HepG2 (cell line): Measurements from ENCODE around the gene TENT4B. TPM values are rescaled to one million over a fixed set of nuclear protein-coding genes. Genes with fewer than 3 reads are reported as not detected.
A peak's percentile ranks its signal among the peaks of the same experiment; 100 is the strongest.

Source experiments
- BCL3 ChIP-seq: sonication (generic); formaldehyde crosslinking; IDR thresholded peaks from 2 replicates; pipeline ENCODE4 v1.5.1; 2020; ENCODE audit warnings: mild to moderate bottlenecking, missing genetic modification reagents, moderate library complexity
- HIVEP1 ChIP-seq: sonication (generic); formaldehyde crosslinking; IDR thresholded peaks from 2 replicates; pipeline ENCODE4 v1.4.0; 2020; ENCODE audit warnings: mild to moderate bottlenecking, missing genetic modification reagents
- KLF12 ChIP-seq: sonication (generic); formaldehyde crosslinking; IDR thresholded peaks from 2 replicates; pipeline ENCODE4 v1.4.0; 2020; ENCODE audit warnings: missing genetic modification reagents, borderline replicate concordance
- MAZ ChIP-seq, 2 experiments: sonication (generic) in 1 of 2; formaldehyde crosslinking in 1 of 2; IDR thresholded peaks; 2 replicates each; pipeline versions ENCODE4 v1.5.0 to v1.6.1; 2012 to 2020; ENCODE audit warnings: low read depth in 2 of 2, mild to moderate bottlenecking in 2 of 2, borderline replicate concordance in 1 of 2, improper control_type of control experiment in 1 of 2, low read length in 1 of 2, missing genetic modification reagents in 1 of 2, moderate library complexity in 1 of 2
- SAFB2 ChIP-seq: sonication (generic); formaldehyde crosslinking; IDR thresholded peaks from 2 replicates; pipeline ENCODE4 v1.5.1; 2020; ENCODE audit warnings: missing genetic modification reagents, low read depth, mild to moderate bottlenecking, borderline replicate concordance
- SNAPC2 ChIP-seq: sonication (generic); formaldehyde crosslinking; IDR thresholded peaks from 2 replicates; pipeline ENCODE4 v1.8.1; 2022; ENCODE audit warnings: mild to moderate bottlenecking, missing genetic modification reagents
- SP5 ChIP-seq: IDR thresholded peaks from 2 replicates; pipeline ENCODE4 v1.6.1; 2016; ENCODE audit warnings: low read depth, borderline replicate concordance
- SRY ChIP-seq: sonication (generic); formaldehyde crosslinking; IDR thresholded peaks from 2 replicates; pipeline ENCODE4 v1.8.0; 2022; ENCODE audit warnings: mild to moderate bottlenecking, missing genetic modification reagents
- TBX2 ChIP-seq: sonication (generic); formaldehyde crosslinking; IDR thresholded peaks from 2 replicates; pipeline ENCODE4 v1.5.0; 2020; ENCODE audit warnings: missing genetic modification reagents, mild to moderate bottlenecking, borderline replicate concordance
- ZMYM3 ChIP-seq: sonication (generic); formaldehyde crosslinking; IDR thresholded peaks from 2 replicates; pipeline ENCODE4 v1.5.1; 2020; ENCODE audit warnings: mild to moderate bottlenecking, missing genetic modification reagents
- ZNF10 ChIP-seq: sonication (generic); formaldehyde crosslinking; IDR thresholded peaks from 2 replicates; pipeline ENCODE4 v1.4.0; 2020; ENCODE audit warnings: mild to moderate bottlenecking, low read depth, missing genetic modification reagents, borderline replicate concordance
- ZNF121 ChIP-seq: sonication (generic); formaldehyde crosslinking; IDR thresholded peaks from 2 replicates; pipeline ENCODE4 v1.5.0; 2020; ENCODE audit warnings: mild to moderate bottlenecking, missing genetic modification reagents
- ZNF205 ChIP-seq: IDR thresholded peaks from 2 replicates; pipeline ENCODE4 v1.6.1; 2018; ENCODE audit warnings: missing biosample characterization, missing genetic modification reagents
- ZNF749 ChIP-seq: sonication (generic); formaldehyde crosslinking; IDR thresholded peaks from 2 replicates; pipeline ENCODE4 v1.8.0; 2022; ENCODE audit warnings: mild to moderate bottlenecking, missing genetic modification reagents, moderate library complexity, borderline replicate concordance
- ZNF773 ChIP-seq: sonication (generic); formaldehyde crosslinking; IDR thresholded peaks from 2 replicates; pipeline ENCODE4 v1.4.0; 2020; ENCODE audit warnings: missing genetic modification reagents, borderline replicate concordance
- ZNF891 ChIP-seq: sonication (generic); formaldehyde crosslinking; IDR thresholded peaks from 2 replicates; pipeline ENCODE4 v1.5.0; 2020; ENCODE audit warnings: mild to moderate bottlenecking, missing genetic modification reagents
- polyA plus RNA-seq, 8 experiments: library from polyadenylated mRNA; depleted of rRNA in 3 of 8; stranded (reverse) in 7 of 8; unstranded in 1 of 8; fragments of >200 nt; fragmentation: Illumina TruSeq in 4 of 8; extraction: Trizol in 4 of 8; gene quantifications; 2 replicates each; pipeline versions ENCODE4 v1.2.1 to v1.2.3, GENCODE V29; 2011 to 2016; ENCODE audit warnings: low read depth in 4 of 8, missing spikeins in 1 of 8, mixed read lengths in 1 of 8; ENCODE audit not compliant: insufficient read depth in 1 of 8
- total RNA-seq, 5 experiments: library from RNA; depleted of rRNA; stranded (reverse); fragments of >200 nt; fragmentation: Illumina TruSeq; extraction: Trizol; gene quantifications; 2 replicates each; pipeline ENCODE4 v1.2.3, GENCODE V29; 2016; ENCODE audit warnings: low read depth in 1 of 5
- TF ChIP-seq, protein P1 (sequence below): IDR thresholded peaks from 2 replicates; pipeline ENCODE4 v1.6.1; 2012; ENCODE audit warnings: inconsistent platforms
- TF ChIP-seq, protein P2 (sequence below): IDR thresholded peaks from 2 replicates; pipeline ENCODE4 v1.6.1; 2016; ENCODE audit warnings: missing genetic modification reagents, missing compliant biosample characterization
- TF ChIP-seq, protein P3 (sequence below): sonication (generic); formaldehyde crosslinking; IDR thresholded peaks from 2 replicates; pipeline ENCODE4 v1.4.0; 2020; ENCODE audit warnings: missing genetic modification reagents, mild to moderate bottlenecking, borderline replicate concordance
- TF ChIP-seq, protein P4 (sequence below): sonication (generic); formaldehyde crosslinking; IDR thresholded peaks from 2 replicates; pipeline ENCODE4 v1.8.0; 2023; ENCODE audit warnings: mild to moderate bottlenecking, missing genetic modification reagents

Gene TENT4B
- total and polyA plus RNA-seq, 2 of the 13 experiments (the other 11 are each of a cell fraction or from before 2014, with no cell fraction given) = 15.0 to 32.8 TPM

DNA sequence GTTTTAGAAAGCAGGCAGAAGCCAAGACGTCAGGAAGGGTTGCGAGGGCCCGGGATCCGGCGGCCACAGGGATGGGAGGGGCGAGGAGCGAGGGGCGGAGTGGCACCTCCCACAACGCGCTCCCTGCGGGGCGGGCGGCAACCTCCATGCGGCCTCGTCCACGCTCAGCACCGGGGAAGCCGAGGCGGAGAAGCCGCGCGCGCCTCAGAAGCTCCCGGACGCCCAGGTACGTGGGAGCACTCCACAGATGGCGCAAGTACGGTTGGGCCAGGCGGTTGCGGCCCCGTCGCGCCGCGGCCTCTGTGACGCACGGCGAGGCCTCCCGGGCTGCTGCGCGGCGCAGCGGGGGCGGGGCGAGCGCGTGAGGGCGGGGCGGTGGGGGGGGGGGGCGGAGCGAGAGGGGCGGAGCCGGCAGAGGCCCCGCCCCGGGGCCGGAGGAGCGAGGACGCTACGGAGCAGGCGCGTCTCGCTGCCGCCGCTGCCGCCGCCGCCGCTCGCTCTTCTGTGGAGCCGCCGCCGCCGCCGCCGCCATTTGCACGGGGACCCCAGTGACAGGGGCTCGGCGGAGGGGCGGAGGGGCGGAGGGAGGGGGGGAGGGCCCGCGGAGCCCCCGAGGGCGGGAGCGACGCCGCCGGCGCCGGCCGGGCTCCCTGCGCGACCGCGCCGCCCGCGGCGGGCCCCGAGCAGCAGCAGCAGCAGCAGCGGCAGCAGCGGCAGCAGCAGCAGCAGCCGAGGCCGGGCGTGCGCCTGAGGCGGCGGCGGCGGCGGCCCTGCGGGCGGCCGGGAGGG, at the start of gene TENT4B (continued):
- TF ChIP-seq MAZ (IDR thresholded peaks at IDR 0.05; ENCODE audit: borderline replicate concordance, low read depth, low read length) (peak; percentile 57), MAZ (CRISPR knock-in tag; IDR thresholded peaks at IDR 0.05; ENCODE audit: low read depth) (peak; percentile 99), BCL3 (CRISPR knock-in tag) (peak; percentile 86; the same call in 1 of the 2 replicates), ZNF10 (CRISPR knock-in tag) (0 out of 2 replicates have a peak, but pooled peaks have one; percentile 3), SRY (CRISPR knock-in tag) (peak; percentile 98), ZNF205 (CRISPR knock-in tag) (peak; percentile 91; the same call in 1 of the 2 replicates), TBX2 (CRISPR knock-in tag) (peak; percentile 85), ZMYM3 (CRISPR knock-in tag) (peak; percentile 47; the same call in 1 of the 2 replicates), SP5 (CRISPR knock-in tag) (peak; percentile 93), ZNF749 (0 out of 2 replicates have a peak, but pooled peaks have one; percentile 63), KLF12 (peak; percentile 75; the same call in 1 of the 2 replicates), SNAPC2 (CRISPR knock-in tag) (0 out of 2 replicates have a peak, but pooled peaks have one; percentile 44), ZNF121 (CRISPR knock-in tag) (peak; percentile 44; the same call in 1 of the 2 replicates), ZNF891 (CRISPR knock-in tag) (peak; percentile 59; the same call in 1 of the 2 replicates), ZNF773 (CRISPR knock-in tag) (no peak; the same call in 1 of the 2 replicates), HIVEP1 (CRISPR knock-in tag) (peak; percentile 54; the same call in 1 of the 2 replicates), SAFB2 (CRISPR knock-in tag) (peak; percentile 94)
- TF ChIP-seq, protein P1, sequence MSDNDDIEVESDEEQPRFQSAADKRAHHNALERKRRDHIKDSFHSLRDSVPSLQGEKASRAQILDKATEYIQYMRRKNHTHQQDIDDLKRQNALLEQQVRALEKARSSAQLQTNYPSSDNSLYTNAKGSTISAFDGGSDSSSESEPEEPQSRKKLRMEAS = peak; percentile 83
- TF ChIP-seq, protein P2, sequence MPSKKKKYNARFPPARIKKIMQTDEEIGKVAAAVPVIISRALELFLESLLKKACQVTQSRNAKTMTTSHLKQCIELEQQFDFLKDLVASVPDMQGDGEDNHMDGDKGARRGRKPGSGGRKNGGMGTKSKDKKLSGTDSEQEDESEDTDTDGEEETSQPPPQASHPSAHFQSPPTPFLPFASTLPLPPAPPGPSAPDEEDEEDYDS (CRISPR knock-in tag) = peak; percentile 60; the same call in 1 of the 2 replicates
- TF ChIP-seq, protein P3, sequence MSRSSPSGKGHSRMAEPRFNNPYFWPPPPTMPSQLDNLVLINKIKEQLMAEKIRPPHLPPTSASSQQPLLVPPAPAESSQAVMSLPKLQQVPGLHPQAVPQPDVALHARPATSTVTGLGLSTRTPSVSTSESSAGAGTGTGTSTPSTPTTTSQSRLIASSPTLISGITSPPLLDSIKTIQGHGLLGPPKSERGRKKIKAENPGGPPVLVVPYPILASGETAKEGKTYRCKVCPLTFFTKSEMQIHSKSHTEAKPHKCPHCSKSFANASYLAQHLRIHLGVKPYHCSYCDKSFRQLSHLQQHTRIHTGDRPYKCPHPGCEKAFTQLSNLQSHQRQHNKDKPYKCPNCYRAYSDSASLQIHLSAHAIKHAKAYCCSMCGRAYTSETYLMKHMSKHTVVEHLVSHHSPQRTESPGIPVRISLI (CRISPR knock-in tag) = peak; percentile 57; the same call in 1 of the 2 replicates
- TF ChIP-seq, protein P4, sequence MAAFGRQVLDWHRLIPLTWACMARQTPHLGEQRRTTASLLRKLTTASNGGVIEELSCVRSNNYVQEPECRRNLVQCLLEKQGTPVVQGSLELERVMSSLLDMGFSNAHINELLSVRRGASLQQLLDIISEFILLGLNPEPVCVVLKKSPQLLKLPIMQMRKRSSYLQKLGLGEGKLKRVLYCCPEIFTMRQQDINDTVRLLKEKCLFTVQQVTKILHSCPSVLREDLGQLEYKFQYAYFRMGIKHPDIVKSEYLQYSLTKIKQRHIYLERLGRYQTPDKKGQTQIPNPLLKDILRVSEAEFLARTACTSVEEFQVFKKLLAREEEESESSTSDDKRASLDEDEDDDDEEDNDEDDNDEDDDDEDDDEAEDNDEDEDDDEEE (CRISPR knock-in tag) = peak; percentile 97; the same call in 1 of the 2 replicates
